BLaER1 treated with 17β-estradiol and CSF1 and Interleukin-3, amounts not matched to agents 10 nM and 100 nM (cell line): ENCODE measurements around the gene LRRC8B.
A peak's percentile ranks its signal among the peaks of the same experiment; 100 is the strongest.

ENCODE experiments used
- H3K27ac ChIP-seq, 11 experiments: shearing (Covaris generic); formaldehyde crosslinking; 2 replicates each; pipeline ENCODE4 v1.8.1; 2022
- H3K27me3 ChIP-seq, 11 experiments: shearing (Covaris generic); formaldehyde crosslinking; 2 replicates each; pipeline ENCODE4 v1.8.1; 2022
- H3K36me3 ChIP-seq, 11 experiments: shearing (Covaris generic); formaldehyde crosslinking; 2 replicates each; pipeline ENCODE4 v1.8.1; 2022
- H3K4me1 ChIP-seq, 10 experiments: shearing (Covaris generic); formaldehyde crosslinking; 2 replicates each; pipeline ENCODE4 v1.8.1; 2022
- H3K4me2 ChIP-seq, 11 experiments: shearing (Covaris generic); formaldehyde crosslinking; 2 replicates each; pipeline ENCODE4 v1.8.1; 2022
- H3K4me3 ChIP-seq, 10 experiments: shearing (Covaris generic); formaldehyde crosslinking; 2 replicates each; pipeline ENCODE4 v1.8.1; 2022
- H3K9ac ChIP-seq, 11 experiments: shearing (Covaris generic); formaldehyde crosslinking; 2 replicates each; pipeline ENCODE4 v1.8.1; 2022
- H3K9me3 ChIP-seq, 11 experiments: shearing (Covaris generic); formaldehyde crosslinking; replicated peaks in 1 of 11; 2 replicates each; pipeline ENCODE4 v1.8.1; 2022
- H4K20me1 ChIP-seq, 11 experiments: shearing (Covaris generic); formaldehyde crosslinking; 2 replicates each; pipeline ENCODE4 v1.8.1; 2022
- Cebpa-rat ChIP-seq, 11 experiments: shearing (Covaris generic); IDR thresholded peaks; 2 replicates each; pipeline ENCODE4 v1.8.1; 2022

The LRRC8B gene

DNA sequence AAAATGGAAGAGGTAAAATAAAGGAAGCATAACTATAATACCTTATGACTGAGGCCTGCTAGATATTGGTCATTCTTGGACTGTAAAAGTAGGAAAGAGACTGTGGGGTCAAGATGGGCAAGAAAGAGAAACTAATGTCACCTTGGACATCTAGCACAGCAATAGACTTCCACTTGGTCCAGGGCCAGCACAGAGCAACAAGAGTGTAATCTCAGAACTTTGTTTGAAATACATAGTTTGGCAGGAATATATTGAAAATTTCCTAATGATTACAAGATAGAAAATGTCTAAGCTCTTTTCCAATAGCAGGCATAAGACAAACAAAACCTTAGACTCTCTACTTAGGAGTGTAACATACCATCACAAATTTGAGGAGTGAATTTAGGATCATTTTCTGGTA is 112.9 kb downstream of the LRRC8B start:
- peak overlapping the region in 6 of 10 experiments; percentile 82 to 98 (median 92); a peak in 11 of 20 replicates for H3K4me3 ChIP-seq

DNA sequence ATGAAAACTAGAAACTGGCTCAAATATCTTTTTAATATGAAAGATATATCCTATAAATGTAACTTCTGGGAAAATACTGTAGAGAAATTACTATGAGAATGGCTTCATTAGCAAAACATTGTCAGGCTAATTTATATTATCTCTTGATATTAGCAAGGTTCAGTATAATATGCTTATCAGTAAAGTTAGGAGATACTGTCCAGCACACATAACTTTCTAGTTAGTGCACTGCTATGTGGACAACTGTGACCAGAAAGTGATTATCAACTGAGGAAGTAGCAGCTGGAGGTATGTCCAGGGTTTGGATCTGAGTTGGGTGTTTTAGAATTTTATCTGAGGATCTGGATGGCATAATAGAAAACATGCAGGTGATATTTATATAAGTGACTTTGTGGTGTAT is 115.8 kb downstream of the LRRC8B start:
- Histone ChIP-seq H3K36me3 (peaks cover 8 to 100% (median 92%) of the 10 kb centered on the region in 11 experiments; a peak in 21 of 22 replicates), H3K4me3 (no peak overlapping the region), H3K4me1 (peaks cover 38 to 76% (median 52%) of the 10 kb centered on the region in 10 experiments), H3K9me3 (peaks cover 10 to 39% (median 33%) of the 10 kb centered on the region in 11 experiments; a peak in 20 of 22 replicates), H3K4me2 (peak overlapping the region in 7 of 11 experiments; percentile 13 to 93 (median 45); a peak in 7 of 22 replicates), H3K27me3 (no peaks in the 10 kb centered on the region), H3K27ac (no peak overlapping the region), H4K20me1 (peaks cover 69 to 100% (median 93%) of the 10 kb centered on the region in 11 experiments; a peak in 21 of 22 replicates), H3K9ac (no peak overlapping the region)
- no peak for TF ChIP-seq Cebpa-rat (IDR thresholded peaks at IDR 0.05)

More for the DNA sequence above, 112.9 kb downstream of the LRRC8B start:
- Histone ChIP-seq H4K20me1 (peaks cover 61 to 73% (median 71%) of the 10 kb centered on the region in 11 experiments; a peak in 21 of 22 replicates), H3K36me3 (peaks cover 5 to 84% (median 71%) of the 10 kb centered on the region in 11 experiments; a peak in 20 of 22 replicates), H3K27ac (peak overlapping the region in 7 of 11 experiments; percentile 8 to 99 (median 92); a peak in 5 of 22 replicates), H3K9me3 (peaks cover 0 to 11% (median 7%) of the 10 kb centered on the region in 11 experiments; a peak in 8 of 22 replicates), H3K9ac (peak overlapping the region in 5 of 11 experiments; percentile 0 to 99 (median 76); a peak in 5 of 22 replicates), H3K4me2 (peak overlapping the region; percentile 78 to 98 (median 90); a peak in 21 of 22 replicates), H3K27me3 (no peaks in the 10 kb centered on the region), H3K4me1 (peaks cover 35 to 66% (median 40%) of the 10 kb centered on the region in 10 experiments)
- no peak for TF ChIP-seq Cebpa-rat (IDR thresholded peaks at IDR 0.05)

DNA sequence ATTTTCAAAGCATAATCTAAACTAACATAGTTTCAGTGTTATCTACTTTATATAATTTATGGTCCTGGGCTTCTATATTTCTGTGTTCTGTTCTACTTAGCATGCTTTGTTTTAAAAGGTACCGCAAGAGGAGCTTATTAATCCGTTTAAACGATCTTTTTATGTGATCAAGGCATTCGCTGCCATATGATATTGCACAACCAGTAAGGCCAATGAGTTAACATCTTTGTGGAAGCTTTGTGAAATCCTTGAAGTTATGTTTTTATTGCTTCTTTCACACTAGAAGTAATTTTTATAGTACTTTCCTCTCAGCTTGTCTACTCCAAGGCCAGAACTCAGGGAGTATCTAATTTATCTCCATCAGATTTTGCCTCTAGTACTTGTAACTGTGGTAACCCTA is 117.2 kb downstream of the LRRC8B start:
- Histone ChIP-seq H3K9ac (no peak overlapping the region), H3K27ac (no peak overlapping the region), H3K4me3 (no peak overlapping the region), H3K36me3 (peaks cover 11 to 100% (median 90%) of the 10 kb centered on the region in 11 experiments; a peak in 21 of 22 replicates), H3K9me3 (peaks cover 24 to 52% (median 45%) of the 10 kb centered on the region in 11 experiments), H3K4me2 (peak overlapping the region in 2 of 11 experiments; percentile 3 to 6; a peak in 2 of 22 replicates), H3K4me1 (peaks cover 27 to 63% (median 39%) of the 10 kb centered on the region in 10 experiments; a peak in 19 of 20 replicates), H4K20me1 (peaks cover 56 to 100% (median 85%) of the 10 kb centered on the region in 11 experiments; a peak in 21 of 22 replicates), H3K27me3 (no peaks in the 10 kb centered on the region)
- peak in 1 of 11 experiments; percentile 27; a peak in 2 of 22 replicates for TF ChIP-seq Cebpa-rat (IDR thresholded peaks at IDR 0.05)

DNA sequence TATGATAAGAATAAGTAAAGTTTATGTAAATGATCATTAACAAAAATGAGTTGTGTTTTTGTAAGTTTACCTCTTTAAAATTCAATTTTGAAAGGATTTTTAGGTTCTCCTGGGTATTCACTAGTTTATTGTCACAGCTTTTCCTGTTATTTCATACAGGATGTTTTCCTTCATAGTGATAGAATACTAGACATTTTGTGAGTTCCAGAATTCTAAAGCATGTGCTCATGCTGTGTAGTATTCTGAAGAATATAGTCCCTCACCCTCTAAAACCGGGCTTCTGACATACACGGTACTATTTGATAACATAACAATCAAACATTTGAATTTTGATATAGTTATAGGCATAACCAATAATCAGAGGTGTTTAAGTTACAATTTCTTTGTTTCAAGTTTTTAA is 118.9 kb downstream of the LRRC8B start:
- Histone ChIP-seq H4K20me1 (peaks cover 44 to 100% (median 82%) of the 10 kb centered on the region in 11 experiments; a peak in 21 of 22 replicates), H3K36me3 (peaks cover 11 to 100% (median 87%) of the 10 kb centered on the region in 11 experiments; a peak in 21 of 22 replicates)
- no peak for TF ChIP-seq Cebpa-rat (IDR thresholded peaks at IDR 0.05)

DNA sequence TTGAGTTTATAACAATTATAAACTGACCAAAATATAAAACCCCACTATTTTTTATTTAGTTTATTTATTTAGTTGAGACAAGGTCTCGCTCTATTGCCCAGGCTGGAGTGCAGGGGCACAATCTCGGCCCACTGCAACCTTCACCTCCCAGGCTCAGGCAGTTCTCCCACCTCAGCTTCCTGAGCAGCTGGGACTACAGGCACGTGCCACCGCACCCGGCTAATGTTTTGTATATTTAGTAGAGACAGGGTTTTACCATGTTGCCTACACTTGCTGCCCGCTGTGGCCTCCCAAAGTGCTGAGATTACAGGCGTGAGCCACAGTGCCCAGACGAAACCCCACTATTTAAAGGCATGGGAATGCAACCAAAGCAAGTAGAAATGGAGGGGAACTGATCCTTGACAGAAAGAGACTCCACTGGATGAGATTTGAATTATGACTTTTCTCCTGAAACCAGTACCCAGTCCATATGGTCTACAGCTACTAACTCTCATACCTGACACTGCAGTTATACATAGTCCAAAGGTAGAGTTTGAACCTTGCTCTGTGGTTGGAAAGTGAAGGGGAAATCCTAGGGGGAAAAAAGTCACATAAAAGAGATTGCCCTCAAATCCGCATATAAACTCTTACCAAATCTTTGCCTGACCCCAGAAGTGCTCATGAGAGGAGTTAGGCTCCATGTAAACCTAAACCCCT is 119.6 kb downstream of the LRRC8B start:
- no peak for TF ChIP-seq Cebpa-rat (IDR thresholded peaks at IDR 0.05)

More for the DNA sequence above, 118.9 kb downstream of the LRRC8B start:
- H3K9me3 ChIP-seq: peaks cover 25 to 59% (median 51%) of the 10 kb centered on the region in 11 experiments
- H3K27ac ChIP-seq: no peak overlapping the region
- no peak overlapping the region for H3K9ac ChIP-seq
- peaks cover 9 to 49% (median 24%) of the 10 kb centered on the region in 10 experiments; a peak in 16 of 20 replicates for H3K4me1 ChIP-seq
- H3K4me2 ChIP-seq: peak overlapping the region in 3 of 11 experiments; percentile 6 to 7 (median 6); a peak in 1 of 22 replicates
- no peaks in the 10 kb centered on the region for H3K27me3 ChIP-seq
- no peak overlapping the region for H3K4me3 ChIP-seq

DNA sequence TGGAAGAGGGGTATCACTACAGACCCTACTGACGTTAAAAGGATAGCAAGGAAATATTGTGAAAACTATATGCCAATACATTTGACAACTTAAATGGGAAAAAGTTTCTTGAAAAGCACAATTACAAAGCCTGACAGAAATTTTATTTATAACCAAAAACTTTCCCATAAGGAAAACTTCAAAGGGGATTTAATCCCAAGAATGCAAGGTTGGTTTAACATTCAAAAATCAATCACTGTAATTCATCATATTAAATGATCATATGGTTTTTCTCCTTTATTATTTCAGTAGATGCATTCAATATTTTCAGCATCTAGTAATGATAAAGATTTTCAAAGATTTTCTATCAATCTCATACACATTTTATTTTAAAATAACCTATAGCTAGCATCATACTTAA is 121.6 kb downstream of the LRRC8B start:
- peaks cover 7 to 100% (median 92%) of the 10 kb centered on the region in 11 experiments; a peak in 21 of 22 replicates for H3K36me3 ChIP-seq
- peaks cover 45 to 100% (median 85%) of the 10 kb centered on the region in 11 experiments; a peak in 21 of 22 replicates for H4K20me1 ChIP-seq
- no peak overlapping the region for H3K4me2 ChIP-seq
- H3K4me1 ChIP-seq: peaks cover 0 to 55% (median 17%) of the 10 kb centered on the region in 10 experiments; a peak in 13 of 20 replicates
- H3K9ac ChIP-seq: no peak overlapping the region
- no peaks in the 10 kb centered on the region for H3K27me3 ChIP-seq
- TF ChIP-seq Cebpa-rat (IDR thresholded peaks at IDR 0.05): no peak
- no peak overlapping the region for H3K27ac ChIP-seq
- H3K9me3 ChIP-seq: peaks cover 25 to 74% (median 61%) of the 10 kb centered on the region in 11 experiments
- no peak overlapping the region for H3K4me3 ChIP-seq

More for the DNA sequence above, 119.6 kb downstream of the LRRC8B start:
- H3K27me3 ChIP-seq: no peaks in the 10 kb centered on the region
- H3K9ac ChIP-seq: peak overlapping the region in 2 of 11 experiments; percentile 41 to 43; a peak in 2 of 22 replicates
- peaks cover 8 to 100% (median 87%) of the 10 kb centered on the region in 11 experiments; a peak in 21 of 22 replicates for H3K36me3 ChIP-seq
- peaks cover 3 to 51% (median 23%) of the 10 kb centered on the region in 10 experiments; a peak in 16 of 20 replicates for H3K4me1 ChIP-seq
- peak overlapping the region in 1 of 10 experiments; percentile 17; a peak in 2 of 20 replicates for H3K4me3 ChIP-seq
- peak overlapping the region in 6 of 11 experiments; percentile 38 to 69 (median 42); a peak in 11 of 22 replicates for H3K4me2 ChIP-seq
- peaks cover 25 to 59% (median 49%) of the 10 kb centered on the region in 11 experiments for H3K9me3 ChIP-seq
- peaks cover 39 to 100% (median 82%) of the 10 kb centered on the region in 11 experiments; a peak in 21 of 22 replicates for H4K20me1 ChIP-seq
- peak overlapping the region in 5 of 11 experiments; percentile 21 to 43 (median 29); a peak in 5 of 22 replicates for H3K27ac ChIP-seq
